Ishikawa (cell line): ENCODE results near the gene FCN2.

Experiments used
- CEBPB ChIP-seq: IDR thresholded peaks from 2 replicates; pipeline ENCODE4 v1.6.1; 2012
- CREB1 ChIP-seq: IDR thresholded peaks from 2 replicates; pipeline ENCODE4 v1.6.1; 2012; ENCODE audit warnings: low read depth
- EGR1 ChIP-seq: IDR thresholded peaks from 2 replicates; pipeline ENCODE4 v1.6.1; 2012
- EP300 ChIP-seq: IDR thresholded peaks from 2 replicates; pipeline ENCODE4 v1.6.1; 2012; ENCODE audit warnings: borderline replicate concordance
- FOXM1 ChIP-seq: IDR thresholded peaks from 2 replicates; pipeline ENCODE4 v1.6.1; 2012; ENCODE audit warnings: low read depth, borderline replicate concordance
- MAX ChIP-seq: IDR thresholded peaks from 2 replicates; pipeline ENCODE4 v1.6.1; 2012
- NFIC ChIP-seq: IDR thresholded peaks from 2 replicates; pipeline ENCODE4 v1.6.1; 2012
- RAD21 ChIP-seq: IDR thresholded peaks from 2 replicates; pipeline ENCODE4 v1.6.1; 2012; ENCODE audit warnings: low read depth
- REST ChIP-seq: IDR thresholded peaks from 2 replicates; pipeline ENCODE4 v1.6.1; 2012; ENCODE audit warnings: low read depth, mild to moderate bottlenecking
- TAF1 ChIP-seq: IDR thresholded peaks from 2 replicates; pipeline ENCODE4 v1.6.1; 2012; ENCODE audit warnings: low read depth, mild to moderate bottlenecking
- TCF12 ChIP-seq: IDR thresholded peaks from 2 replicates; pipeline ENCODE4 v1.6.1; 2012; ENCODE audit warnings: low read depth
- TEAD4 ChIP-seq: IDR thresholded peaks from 2 replicates; pipeline ENCODE4 v1.6.1; 2012
- YY1 ChIP-seq: IDR thresholded peaks from 2 replicates; pipeline ENCODE4 v1.6.1; 2012; ENCODE audit warnings: low read depth
- ZBTB7A ChIP-seq: IDR thresholded peaks from 2 replicates; pipeline ENCODE4 v1.6.1; 2012; ENCODE audit warnings: low read depth
- TF ChIP-seq, protein P1 (sequence below): IDR thresholded peaks from 2 replicates; pipeline ENCODE4 v1.6.1; 2012

Gene FCN2

GRCh38 chr9:134863941-134864820 is 16.4 kb upstream of the FCN2 start:
- TF ChIP-seq TEAD4: no peak
- TF ChIP-seq EP300: no peak
- no peak for TF ChIP-seq MAX
- TF ChIP-seq, protein P1, sequence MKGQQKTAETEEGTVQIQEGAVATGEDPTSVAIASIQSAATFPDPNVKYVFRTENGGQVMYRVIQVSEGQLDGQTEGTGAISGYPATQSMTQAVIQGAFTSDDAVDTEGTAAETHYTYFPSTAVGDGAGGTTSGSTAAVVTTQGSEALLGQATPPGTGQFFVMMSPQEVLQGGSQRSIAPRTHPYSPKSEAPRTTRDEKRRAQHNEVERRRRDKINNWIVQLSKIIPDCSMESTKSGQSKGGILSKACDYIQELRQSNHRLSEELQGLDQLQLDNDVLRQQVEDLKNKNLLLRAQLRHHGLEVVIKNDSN: no peak
- TF ChIP-seq YY1: no peak
- TF ChIP-seq EGR1: no peak
- no peak for TF ChIP-seq CEBPB
- no peak for TF ChIP-seq RAD21
- TF ChIP-seq NFIC: no peak
- no peak for TF ChIP-seq TAF1
- TF ChIP-seq TCF12: no peak
- TF ChIP-seq REST: no peak
- no peak for TF ChIP-seq FOXM1
- TF ChIP-seq ZBTB7A: no peak

DNA sequence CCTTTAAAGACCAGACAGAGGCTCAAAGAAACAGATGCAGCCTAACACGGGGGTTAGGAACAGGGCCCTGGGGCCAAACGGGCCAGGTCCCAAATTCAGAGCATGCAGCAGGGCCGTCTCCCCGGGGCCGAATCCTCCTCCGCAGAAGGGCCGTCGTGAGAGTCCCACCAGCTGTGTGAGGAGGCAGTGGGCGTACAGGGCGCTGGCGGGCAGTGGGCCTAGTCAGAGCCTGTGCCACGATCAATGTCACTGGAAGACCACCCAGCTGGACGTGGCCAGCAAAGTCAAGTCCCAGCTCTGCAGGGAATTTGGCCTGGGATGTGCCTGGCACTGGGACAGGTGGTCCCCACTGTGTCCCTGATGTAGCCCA is 15.8 kb upstream of the FCN2 start:
- TF ChIP-seq, protein P1: no peak
- TF ChIP-seq TEAD4 (no peak), EGR1 (no peak), TAF1 (no peak), NFIC (no peak), RAD21 (no peak), TCF12 (no peak), ZBTB7A (no peak), CREB1 (no peak), YY1 (no peak), EP300 (no peak), FOXM1 (no peak), MAX (no peak), REST (no peak), CEBPB (no peak)

- TF ChIP-seq CREB1 (no peak), TCF12 (no peak), EGR1 (no peak), RAD21 (no peak), EP300 (no peak), MAX (no peak), TEAD4 (no peak), NFIC (no peak), FOXM1 (no peak), CEBPB (no peak), YY1 (no peak), ZBTB7A (no peak), REST (no peak), TAF1 (no peak)
- TF ChIP-seq, protein P1: no peak
Observed at GRCh38 chr9:134867917-134868750, 12.5 kb upstream of the FCN2 start.
